ENCODE data around the gene GPATCH8.

GRCh38 chr17:44487170-44487569, 16.0 kb downstream of the GPATCH8 start:
- TF ChIP-seq, protein P1, sequence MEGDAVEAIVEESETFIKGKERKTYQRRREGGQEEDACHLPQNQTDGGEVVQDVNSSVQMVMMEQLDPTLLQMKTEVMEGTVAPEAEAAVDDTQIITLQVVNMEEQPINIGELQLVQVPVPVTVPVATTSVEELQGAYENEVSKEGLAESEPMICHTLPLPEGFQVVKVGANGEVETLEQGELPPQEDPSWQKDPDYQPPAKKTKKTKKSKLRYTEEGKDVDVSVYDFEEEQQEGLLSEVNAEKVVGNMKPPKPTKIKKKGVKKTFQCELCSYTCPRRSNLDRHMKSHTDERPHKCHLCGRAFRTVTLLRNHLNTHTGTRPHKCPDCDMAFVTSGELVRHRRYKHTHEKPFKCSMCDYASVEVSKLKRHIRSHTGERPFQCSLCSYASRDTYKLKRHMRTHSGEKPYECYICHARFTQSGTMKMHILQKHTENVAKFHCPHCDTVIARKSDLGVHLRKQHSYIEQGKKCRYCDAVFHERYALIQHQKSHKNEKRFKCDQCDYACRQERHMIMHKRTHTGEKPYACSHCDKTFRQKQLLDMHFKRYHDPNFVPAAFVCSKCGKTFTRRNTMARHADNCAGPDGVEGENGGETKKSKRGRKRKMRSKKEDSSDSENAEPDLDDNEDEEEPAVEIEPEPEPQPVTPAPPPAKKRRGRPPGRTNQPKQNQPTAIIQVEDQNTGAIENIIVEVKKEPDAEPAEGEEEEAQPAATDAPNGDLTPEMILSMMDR (IDR thresholded peaks at IDR 0.05): no peak
- no peak for TF ChIP-seq POLR2AphosphoS5 (IDR thresholded peaks at IDR 0.05)
